GM10266 (cell line): Measurements from ENCODE around the gene CAMK2B.

Experiments
- DNase-seq: peaks from one replicate; pipeline ENCODE4 v3.0.0; 2012; ENCODE audit errors: extremely low spot score
- CTCF ChIP-seq: IDR thresholded peaks from 2 replicates; pipeline ENCODE4 v1.5.1; 2012; ENCODE audit warnings: mild to moderate bottlenecking, low read depth; ENCODE audit not compliant: control insufficient read depth, insufficient read depth; ENCODE audit errors: missing control alignments

CAMK2B gene

GRCh38 chr7:44219371-44220045 is 105.9 kb downstream of the CAMK2B start:
- no peak for TF ChIP-seq CTCF
- no peak for DNase-seq

- DNase-seq: no peak
- TF ChIP-seq CTCF: no peak
These were observed 106.8 kb downstream of the CAMK2B start for GRCh38 chr7:44218418-44219201.

- no peak for DNase-seq
- no peak for TF ChIP-seq CTCF
These were observed 107.5 kb downstream of the CAMK2B start for GRCh38 chr7:44217852-44218402.

- no peak for TF ChIP-seq CTCF
- DNase-seq: no peak
These were observed 108.1 kb downstream of the CAMK2B start for GRCh38 chr7:44217223-44217714.

GRCh38 chr7:44216521-44217222 is 108.7 kb downstream of the CAMK2B start:
- no peak for TF ChIP-seq CTCF
- no peak for DNase-seq

GRCh38 chr7:44216019-44216418 is 109.4 kb downstream of the CAMK2B start:
- no peak for TF ChIP-seq CTCF
- no peak for DNase-seq
